HEK293T (cell line): ENCODE results near the gene VRK1.

Experiments
- ARNT ChIP-seq: fragments of 450-650 bp; IDR thresholded peaks from 2 replicates; pipeline ENCODE4 v1.6.1; 2017; ENCODE audit warnings: mild to moderate bottlenecking
- CTBP1 ChIP-seq: fragments of 450-650 bp; IDR thresholded peaks from 2 replicates; pipeline ENCODE4 v1.6.1; 2016; ENCODE audit warnings: borderline replicate concordance
- ELF4 ChIP-seq: fragments of 450-650 bp; IDR thresholded peaks from 2 replicates; pipeline ENCODE4 v1.6.1; 2017; ENCODE audit warnings: antibody characterized with exemption
- FOXA1 ChIP-seq: fragments of 450-650 bp; IDR thresholded peaks from 2 replicates; pipeline ENCODE4 v1.6.1; 2016; ENCODE audit warnings: mild to moderate bottlenecking
- FOXK2 ChIP-seq: fragments of 450-650 bp; IDR thresholded peaks from 2 replicates; pipeline ENCODE4 v1.6.1; 2016; ENCODE audit warnings: mild to moderate bottlenecking
- FOXM1 ChIP-seq: fragments of 450-650 bp; IDR thresholded peaks from 2 replicates; pipeline ENCODE4 v1.6.1; 2017; ENCODE audit warnings: mild to moderate bottlenecking, borderline replicate concordance
- HDGF ChIP-seq: fragments of 450-650 bp; IDR thresholded peaks from 2 replicates; pipeline ENCODE4 v1.6.1; 2017; ENCODE audit warnings: antibody characterized with exemption, borderline replicate concordance
- NFRKB ChIP-seq: fragments of 450-650 bp; IDR thresholded peaks from 2 replicates; pipeline ENCODE4 v1.6.1; 2016; ENCODE audit warnings: mild to moderate bottlenecking, moderate library complexity
- SP1 ChIP-seq: fragments of 450-650 bp; IDR thresholded peaks from 2 replicates; pipeline ENCODE4 v1.6.1; 2017
- SUZ12 ChIP-seq: fragments of 450-650 bp; IDR thresholded peaks from 2 replicates; pipeline ENCODE4 v1.6.1; 2016; ENCODE audit warnings: mild to moderate bottlenecking
- TARDBP ChIP-seq: fragments of 450-650 bp; IDR thresholded peaks from 2 replicates; pipeline ENCODE4 v1.6.1; 2016
- ZNF384 ChIP-seq: fragments of 450-650 bp; IDR thresholded peaks from 2 replicates; pipeline ENCODE4 v1.6.1; 2016
- TF ChIP-seq, protein P1 (sequence below): fragments of 450-650 bp; IDR thresholded peaks from 2 replicates; pipeline ENCODE4 v1.6.1; 2016

DNA sequence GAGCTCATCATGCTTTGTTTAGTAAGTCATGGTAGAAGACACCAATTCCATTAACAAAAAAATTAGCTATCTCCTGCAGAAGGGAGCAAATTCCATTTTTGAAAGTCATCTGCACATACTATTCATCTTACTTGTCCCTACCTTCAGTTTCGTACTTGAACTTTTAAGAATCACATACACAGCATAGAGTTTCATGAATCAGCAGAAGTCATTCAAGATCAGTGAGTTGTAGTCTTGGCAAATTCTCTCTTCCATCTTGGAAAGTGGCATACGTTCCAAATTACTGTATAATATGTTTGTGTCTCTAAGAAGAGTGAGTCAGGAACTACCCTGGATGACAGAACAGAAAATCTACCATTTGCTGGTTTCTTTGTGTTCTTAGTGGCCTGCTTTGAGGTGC lies 14.1 kb downstream of the VRK1 start:
- TF ChIP-seq TARDBP, result no peak
- TF ChIP-seq ELF4, result no peak
- TF ChIP-seq NFRKB, result no peak
- no peak for TF ChIP-seq FOXM1
- no peak for TF ChIP-seq ZNF384
- TF ChIP-seq, protein P1, sequence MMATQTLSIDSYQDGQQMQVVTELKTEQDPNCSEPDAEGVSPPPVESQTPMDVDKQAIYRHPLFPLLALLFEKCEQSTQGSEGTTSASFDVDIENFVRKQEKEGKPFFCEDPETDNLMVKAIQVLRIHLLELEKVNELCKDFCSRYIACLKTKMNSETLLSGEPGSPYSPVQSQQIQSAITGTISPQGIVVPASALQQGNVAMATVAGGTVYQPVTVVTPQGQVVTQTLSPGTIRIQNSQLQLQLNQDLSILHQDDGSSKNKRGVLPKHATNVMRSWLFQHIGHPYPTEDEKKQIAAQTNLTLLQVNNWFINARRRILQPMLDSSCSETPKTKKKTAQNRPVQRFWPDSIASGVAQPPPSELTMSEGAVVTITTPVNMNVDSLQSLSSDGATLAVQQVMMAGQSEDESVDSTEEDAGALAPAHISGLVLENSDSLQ, result no peak
- no peak for TF ChIP-seq SP1
- TF ChIP-seq ARNT, result no peak
- TF ChIP-seq CTBP1, result no peak
- no peak for TF ChIP-seq FOXA1
- no peak for TF ChIP-seq SUZ12
- TF ChIP-seq HDGF, result no peak
- no peak for TF ChIP-seq FOXK2
